HAP-1 (cell line): ENCODE data around the gene RGS12.

Experiments used
- DNase-seq, 2 experiments: peaks; one replicate each; pipeline ENCODE4 v3.0.0-alpha.2; 2016 to 2020; ENCODE audit warnings: low spot score in 2 of 2
- H3K27me3 ChIP-seq: fragments of 250-450 bp; sonication (Bioruptor Pico); 2 replicates; pipeline ENCODE4 v1.5.1; 2020; ENCODE audit warnings: low read depth, mild to moderate bottlenecking, moderate library complexity
- H3K36me3 ChIP-seq: fragments of 250-450 bp; sonication (Bioruptor Pico); replicated peaks from 2 replicates; pipeline ENCODE4 v1.5.1; 2020; ENCODE audit warnings: mild to moderate bottlenecking
- H3K4me1 ChIP-seq: fragments of 250-450 bp; sonication (Bioruptor Pico); 2 replicates; pipeline ENCODE4 v1.5.1; 2020; ENCODE audit warnings: mild to moderate bottlenecking
- H3K4me3 ChIP-seq: fragments of 250-450 bp; sonication (Bioruptor Pico); 2 replicates; pipeline ENCODE4 v1.5.1; 2020; ENCODE audit warnings: mild to moderate bottlenecking, moderate library complexity
- H3K9me3 ChIP-seq: fragments of 250-450 bp; sonication (Bioruptor Pico); 2 replicates; pipeline ENCODE4 v1.5.1; 2020; ENCODE audit warnings: mild to moderate bottlenecking, moderate library complexity
- in situ Hi-C: fragments of 300-500 bp; cut with MboI; formaldehyde crosslinking; loops from 3 replicates; pipeline ENCODE4 v1.14.3; 2020; ENCODE audit warnings: low sequenced_read_pairs, inconsistent platforms, mixed read lengths

Gene RGS12

DNA sequence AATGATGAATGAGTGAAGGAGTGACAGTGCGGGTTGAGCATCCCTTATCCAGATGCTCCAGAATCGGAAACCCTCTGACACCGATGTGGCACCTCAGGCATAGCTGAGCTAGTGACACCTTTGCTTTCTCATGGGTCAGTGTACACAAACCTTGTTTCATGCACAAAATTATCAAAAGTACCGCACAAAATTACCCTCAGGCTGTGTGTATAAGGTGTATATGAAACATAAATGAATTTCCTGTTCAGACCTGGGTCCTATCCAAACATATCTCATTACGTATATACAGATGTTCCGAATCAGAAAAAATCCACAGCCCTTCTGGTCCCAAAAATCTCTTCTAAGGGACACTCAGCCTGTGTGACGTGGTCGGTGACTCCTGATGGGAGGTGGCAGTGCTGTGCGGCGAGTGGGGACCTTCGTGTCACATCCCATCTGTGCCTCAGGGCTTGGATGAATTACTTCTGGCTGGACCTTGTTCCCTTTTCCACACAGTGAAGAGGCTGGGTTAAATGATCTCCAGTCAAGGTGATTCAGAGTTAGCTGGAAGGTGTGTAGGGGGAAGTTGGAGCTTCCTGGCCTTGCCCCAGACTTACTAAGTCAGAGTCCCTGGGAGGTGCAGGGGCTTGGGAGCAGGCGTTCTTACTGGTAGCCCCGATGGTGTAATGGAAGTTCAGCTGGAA lies 18.8 kb downstream of the RGS12 start:
- no peak for DNase-seq
- Histone ChIP-seq H3K4me3 (no peak overlapping the region), H3K4me1 (no peaks in the 10 kb centered on the region), H3K9me3 (no peaks in the 10 kb centered on the region), H3K27me3 (no peaks in the 10 kb centered on the region), H3K36me3 (no peaks in the 10 kb centered on the region)
- in situ Hi-C loops, result no loop called here

DNA sequence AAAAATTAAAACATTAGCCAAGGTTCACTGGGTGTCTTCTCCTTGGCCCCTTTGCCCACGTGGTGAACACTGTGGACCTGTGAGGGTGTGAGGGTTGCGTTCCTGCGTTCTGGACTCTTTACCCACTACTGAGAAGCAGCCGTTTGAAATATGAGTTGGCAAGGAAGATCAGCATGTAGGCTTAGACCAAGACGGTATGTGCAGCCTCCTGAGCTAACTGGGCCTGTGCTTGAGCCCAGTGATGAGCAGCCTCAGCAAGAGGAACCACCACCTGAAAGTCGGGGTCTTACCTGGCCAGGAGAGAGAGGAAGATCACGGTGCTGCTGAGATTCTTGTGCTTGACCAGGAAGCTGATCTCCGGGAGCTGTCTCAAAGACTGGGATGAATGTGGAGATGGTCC lies 19.5 kb downstream of the RGS12 start:
- H3K4me3 ChIP-seq, result no peak overlapping the region
- no peak for DNase-seq
- in situ Hi-C loops, result no loop called here
- no peaks in the 10 kb centered on the region for H3K9me3 ChIP-seq
- no peaks in the 10 kb centered on the region for H3K4me1 ChIP-seq
- H3K27me3 ChIP-seq, result no peaks in the 10 kb centered on the region
- H3K36me3 ChIP-seq, result no peaks in the 10 kb centered on the region

- Histone ChIP-seq H3K4me1 (no peaks in the 10 kb centered on the region), H3K4me3 (no peak overlapping the region), H3K36me3 (no peaks in the 10 kb centered on the region), H3K27me3 (no peaks in the 10 kb centered on the region), H3K9me3 (no peaks in the 10 kb centered on the region)
- DNase-seq, result no peak
- in situ Hi-C loops, result no loop called here
Measured at GRCh38 chr4:3313139-3313538, 20.3 kb downstream of the RGS12 start.

DNA sequence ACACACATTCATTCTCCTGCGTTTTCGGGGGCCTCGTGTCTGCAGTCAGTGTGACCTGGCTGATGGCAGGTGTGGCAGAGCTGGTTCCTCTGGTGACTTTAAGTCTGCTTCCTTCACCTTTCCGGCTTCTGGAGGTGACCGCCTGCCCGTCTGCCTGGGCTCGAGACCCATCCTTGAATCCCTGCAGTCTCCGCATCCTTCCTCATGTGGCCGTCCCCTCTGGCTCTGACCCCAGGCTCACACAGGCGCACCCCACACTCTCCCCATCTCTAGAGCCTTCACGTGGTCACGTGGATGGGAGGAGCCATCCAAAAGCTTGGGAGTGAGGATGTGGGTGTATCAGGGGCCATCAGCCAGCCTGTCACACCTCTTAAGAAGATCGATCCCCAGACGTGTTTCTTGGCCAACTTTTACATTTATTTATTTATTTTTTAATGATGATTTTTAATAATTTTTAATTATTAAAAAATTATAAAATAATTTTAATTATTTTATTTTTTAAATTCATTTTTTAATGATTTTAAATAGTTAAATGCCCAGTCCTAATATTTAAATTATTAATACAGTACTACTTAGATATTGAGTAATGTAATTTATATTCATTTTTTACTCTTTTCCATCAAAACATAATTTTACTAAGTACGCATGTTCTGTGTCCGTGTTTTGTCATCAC lies 20.9 kb downstream of the RGS12 start:
- no peaks in the 10 kb centered on the region for H3K27me3 ChIP-seq
- no peaks in the 10 kb centered on the region for H3K36me3 ChIP-seq
- H3K9me3 ChIP-seq, result no peaks in the 10 kb centered on the region
- H3K4me3 ChIP-seq, result no peak overlapping the region
- DNase-seq, result no peak
- H3K4me1 ChIP-seq, result no peaks in the 10 kb centered on the region
- in situ Hi-C loops, result no loop called here

- Histone ChIP-seq H3K4me1 (no peaks in the 10 kb centered on the region), H3K27me3 (no peaks in the 10 kb centered on the region), H3K36me3 (no peaks in the 10 kb centered on the region), H3K9me3 (no peaks in the 10 kb centered on the region), H3K4me3 (no peak overlapping the region)
- in situ Hi-C loops, result no loop called here
- DNase-seq, result no peak
Measured at GRCh38 chr4:3314706-3315260, 22.0 kb downstream of the RGS12 start.

GRCh38 chr4:3315566-3315965 lies 22.7 kb downstream of the RGS12 start:
- no peak for DNase-seq
- H3K36me3 ChIP-seq, result no peaks in the 10 kb centered on the region
- no peaks in the 10 kb centered on the region for H3K27me3 ChIP-seq
- no peak overlapping the region for H3K4me3 ChIP-seq
- no peaks in the 10 kb centered on the region for H3K9me3 ChIP-seq
- in situ Hi-C loops, result no loop called here
- no peaks in the 10 kb centered on the region for H3K4me1 ChIP-seq

DNA sequence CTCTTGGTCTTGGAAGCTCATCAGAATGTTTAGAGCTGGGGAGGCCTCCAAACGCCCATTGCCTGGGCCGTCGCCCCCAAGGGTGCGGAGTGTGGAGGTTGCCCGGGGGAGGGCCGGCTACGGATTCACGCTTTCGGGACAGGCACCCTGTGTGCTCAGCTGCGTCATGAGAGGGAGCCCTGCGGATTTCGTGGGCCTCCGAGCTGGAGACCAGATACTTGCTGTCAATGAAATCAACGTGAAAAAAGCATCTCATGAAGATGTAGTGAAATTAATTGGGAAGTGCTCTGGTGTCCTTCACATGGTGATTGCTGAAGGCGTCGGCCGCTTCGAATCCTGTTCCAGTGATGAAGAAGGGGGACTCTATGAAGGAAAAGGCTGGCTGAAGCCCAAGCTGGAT lies 23.3 kb downstream of the RGS12 start:
- in situ Hi-C loops, result no loop called here
- Histone ChIP-seq H3K4me1 (no peaks in the 10 kb centered on the region), H3K27me3 (no peaks in the 10 kb centered on the region), H3K36me3 (no peaks in the 10 kb centered on the region), H3K4me3 (no peak overlapping the region), H3K9me3 (no peaks in the 10 kb centered on the region)
- no peak for DNase-seq

- no peak overlapping the region for H3K4me3 ChIP-seq
- no peaks in the 10 kb centered on the region for H3K9me3 ChIP-seq
- DNase-seq, result no peak
- no peaks in the 10 kb centered on the region for H3K27me3 ChIP-seq
- H3K36me3 ChIP-seq, result no peaks in the 10 kb centered on the region
- in situ Hi-C loops, result no loop called here
- peaks cover 4% of the 10 kb centered on the region for H3K4me1 ChIP-seq
Measured at GRCh38 chr4:3317011-3317655, 24.3 kb downstream of the RGS12 start.

GRCh38 chr4:3317656-3318211 lies 24.9 kb downstream of the RGS12 start:
- Histone ChIP-seq H3K4me1 (peaks cover 4% of the 10 kb centered on the region), H3K4me3 (no peak overlapping the region), H3K36me3 (no peaks in the 10 kb centered on the region), H3K27me3 (no peaks in the 10 kb centered on the region), H3K9me3 (no peaks in the 10 kb centered on the region)
- in situ Hi-C loops, result no loop called here
- no peak for DNase-seq

DNA sequence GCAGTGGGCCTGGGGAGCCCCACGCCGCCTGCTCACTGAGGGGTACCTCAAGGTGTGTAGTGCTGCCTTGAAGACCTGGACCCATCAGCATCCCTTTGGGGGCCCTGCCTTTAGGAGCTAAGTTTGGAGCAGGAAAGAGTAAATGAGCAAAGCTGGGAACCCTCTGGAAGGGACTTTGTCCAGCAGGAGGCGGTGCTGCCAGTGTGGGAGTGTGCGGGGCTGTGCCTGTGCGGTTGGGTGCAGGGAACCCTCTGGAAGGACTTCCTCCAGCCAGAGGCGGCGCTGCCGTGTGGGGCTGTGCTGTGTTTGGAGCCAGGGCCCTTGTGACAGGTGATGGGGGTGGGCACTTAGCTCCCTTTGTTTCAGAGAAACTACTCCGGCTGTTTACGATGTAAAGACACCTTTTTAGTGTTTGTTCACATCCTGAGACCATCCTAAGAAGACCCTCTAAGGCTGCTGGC lies 25.8 kb downstream of the RGS12 start:
- H3K27me3 ChIP-seq, result no peaks in the 10 kb centered on the region
- H3K9me3 ChIP-seq, result no peaks in the 10 kb centered on the region
- H3K36me3 ChIP-seq, result no peaks in the 10 kb centered on the region
- in situ Hi-C loops, result no loop called here
- no peak overlapping the region for H3K4me3 ChIP-seq
- DNase-seq, result peak in 1 of 2 experiments; percentile 38
- peaks cover 4% of the 10 kb centered on the region for H3K4me1 ChIP-seq

DNA sequence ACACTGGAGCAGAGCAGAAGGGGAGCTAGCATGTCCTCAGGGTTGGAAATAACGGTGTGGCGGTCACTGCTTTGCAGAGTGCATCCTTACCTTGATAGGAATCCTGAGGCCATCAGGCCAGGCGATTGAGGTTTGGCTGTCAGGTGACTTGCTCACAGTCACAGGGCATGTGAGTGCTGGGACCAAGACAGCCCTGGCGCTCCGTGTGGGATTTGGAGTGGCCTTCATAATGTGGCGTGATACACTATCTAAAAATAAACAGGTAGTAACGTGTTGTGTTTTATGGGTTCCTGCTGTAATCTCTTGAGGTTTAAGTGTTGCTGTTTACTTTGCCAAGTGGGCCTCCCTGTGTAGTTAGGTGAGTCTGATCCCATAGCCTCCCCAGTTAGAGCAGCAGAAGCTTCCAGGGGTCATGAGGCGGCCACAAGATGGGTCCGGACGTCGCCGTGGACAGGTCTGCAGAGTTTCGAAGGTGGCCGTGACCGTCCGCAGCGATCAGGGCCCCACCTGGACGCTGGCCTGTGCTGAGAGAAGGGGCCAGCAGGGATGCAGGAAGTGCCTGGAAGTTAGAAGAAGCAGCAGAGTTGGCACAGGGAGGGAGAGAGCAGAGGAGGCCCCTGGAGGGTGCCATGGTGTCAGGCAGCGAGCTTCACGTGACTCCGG lies 27.7 kb downstream of the RGS12 start:
- no peaks in the 10 kb centered on the region for H3K36me3 ChIP-seq
- no peaks in the 10 kb centered on the region for H3K9me3 ChIP-seq
- in situ Hi-C loops, result no loop called here
- H3K4me1 ChIP-seq, result peaks cover 4% of the 10 kb centered on the region
- no peaks in the 10 kb centered on the region for H3K27me3 ChIP-seq
- H3K4me3 ChIP-seq, result no peak overlapping the region
- DNase-seq, result no peak

DNA sequence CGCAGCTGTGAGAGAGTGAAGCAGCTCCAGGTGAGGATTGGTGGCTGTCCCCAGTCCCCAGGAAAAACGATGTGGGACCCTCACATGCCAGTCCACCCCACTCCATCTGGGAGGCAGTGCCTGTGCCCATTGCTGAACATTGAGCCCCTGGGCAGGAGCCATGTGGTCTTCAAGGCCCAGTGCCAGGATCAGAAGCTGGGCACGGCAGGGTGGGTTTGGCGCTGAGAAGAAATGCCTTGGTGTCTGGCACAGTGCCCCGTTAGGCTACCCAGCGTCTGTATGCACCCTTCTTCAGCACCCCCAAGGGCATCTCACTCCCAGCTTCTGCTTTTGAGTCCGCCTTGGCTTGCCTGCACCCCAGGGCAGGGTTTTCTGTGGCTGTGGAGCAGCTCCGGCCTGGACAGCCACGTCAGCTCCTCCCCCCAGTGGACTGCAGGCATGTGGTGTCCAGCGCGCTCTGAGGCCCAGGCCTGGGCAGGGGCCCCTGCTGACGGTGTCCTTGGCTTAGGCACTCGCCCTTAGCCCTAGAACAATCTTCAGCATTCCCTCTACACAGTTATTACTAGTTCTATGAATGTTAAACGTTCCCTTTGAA lies 28.6 kb downstream of the RGS12 start:
- Histone ChIP-seq H3K27me3 (no peaks in the 10 kb centered on the region), H3K4me3 (no peak overlapping the region), H3K9me3 (no peaks in the 10 kb centered on the region; the same call in 1 of the 2 replicates), H3K4me1 (peaks cover 4% of the 10 kb centered on the region), H3K36me3 (no peaks in the 10 kb centered on the region)
- in situ Hi-C loops, result no loop called here
- no peak for DNase-seq

DNA sequence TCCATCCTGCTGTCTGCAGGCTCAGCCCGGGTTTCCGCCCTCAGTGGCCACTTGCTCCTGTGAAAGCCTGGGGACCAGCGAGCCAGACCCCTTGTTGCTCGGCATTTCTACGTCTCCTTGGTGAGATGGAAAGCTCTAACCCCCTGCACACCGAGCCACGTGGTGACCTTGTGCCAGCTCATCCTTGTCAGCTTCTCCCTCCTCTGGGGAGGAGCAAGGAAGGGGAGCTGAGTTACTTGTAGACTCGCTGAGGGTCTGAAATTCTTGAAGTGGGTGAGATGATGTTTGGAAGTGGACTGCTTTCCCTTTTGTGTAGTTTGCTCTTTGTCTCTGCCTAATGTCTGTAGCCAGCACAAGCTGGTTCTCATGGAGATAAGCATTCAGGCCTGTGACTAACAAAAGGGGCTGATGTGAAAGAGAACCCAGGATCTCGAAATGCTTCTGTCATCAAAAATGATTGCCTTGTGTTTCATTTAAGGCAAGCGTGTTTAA lies 29.3 kb downstream of the RGS12 start:
- no peaks in the 10 kb centered on the region for H3K27me3 ChIP-seq
- in situ Hi-C loops, result no loop called here
- H3K4me3 ChIP-seq, result no peak overlapping the region
- peaks cover 4% of the 10 kb centered on the region for H3K4me1 ChIP-seq
- no peaks in the 10 kb centered on the region; the same call in 1 of the 2 replicates for H3K9me3 ChIP-seq
- no peaks in the 10 kb centered on the region for H3K36me3 ChIP-seq
- DNase-seq, result no peak
